DOHH2 (cell line): Measurements from ENCODE around the gene PKHD1.

ENCODE experiments used
- H3F3A ChIP-seq: fragments of 200-600 bp; sonication (generic), shearing (Covaris generic); 2 replicates; pipeline ENCODE4 v1.6.0; 2016; ENCODE audit warnings: antibody characterized with exemption, mild to moderate bottlenecking; ENCODE audit not compliant: control insufficient read depth, insufficient read depth
- H3K27ac ChIP-seq: fragments of 200-600 bp; sonication (generic); 2 replicates; pipeline ENCODE4 v1.5.1; 2014; ENCODE audit warnings: low read depth, mild to moderate bottlenecking, low read length, moderate library complexity
- H3K27me3 ChIP-seq: fragments of 200-600 bp; sonication (generic); 2 replicates; pipeline ENCODE4 v1.6.1; 2014; ENCODE audit warnings: mild to moderate bottlenecking, low read length, mixed read lengths; ENCODE audit not compliant: control insufficient read depth
- H3K36me3 ChIP-seq: fragments of 200-600 bp; sonication (generic); 2 replicates; pipeline ENCODE4 v1.6.1; 2014; ENCODE audit warnings: mild to moderate bottlenecking, low read length, moderate library complexity, mixed read lengths; ENCODE audit not compliant: control insufficient read depth
- H3K4me1 ChIP-seq: fragments of 200-600 bp; sonication (generic); 2 replicates; pipeline ENCODE4 v1.6.1; 2014; ENCODE audit warnings: mild to moderate bottlenecking, low read length, mixed read lengths; ENCODE audit not compliant: control insufficient read depth
- H3K4me2 ChIP-seq: fragments of 200-600 bp; sonication (generic); 2 replicates; pipeline ENCODE4 v1.6.0; 2014; ENCODE audit warnings: mild to moderate bottlenecking, low read length, moderate library complexity
- H3K4me3 ChIP-seq: fragments of 200-600 bp; sonication (generic); 2 replicates; pipeline ENCODE4 v1.5.1; 2014; ENCODE audit warnings: mild to moderate bottlenecking, low read length, mixed read lengths
- H3K79me2 ChIP-seq: fragments of 200-600 bp; sonication (generic); 2 replicates; pipeline ENCODE4 v1.6.1; 2014; ENCODE audit warnings: mild to moderate bottlenecking, low read length, mixed read lengths; ENCODE audit not compliant: control insufficient read depth
- H3K9me2 ChIP-seq: fragments of 200-600 bp; sonication (generic); replicated peaks from 2 replicates; pipeline ENCODE4 v1.6.1; 2014; ENCODE audit warnings: mild to moderate bottlenecking, low read length, mixed read lengths; ENCODE audit not compliant: control insufficient read depth
- H3K9me3 ChIP-seq: fragments of 200-600 bp; sonication (generic); 2 replicates; pipeline ENCODE4 v1.6.1; 2014; ENCODE audit warnings: antibody characterized with exemption, low read length, mixed read lengths; ENCODE audit not compliant: control insufficient read depth, insufficient read depth
- H4K20me1 ChIP-seq: fragments of 200-600 bp; sonication (generic); 2 replicates; pipeline ENCODE4 v1.6.0; 2014; ENCODE audit warnings: low read depth, mild to moderate bottlenecking, antibody characterized with exemption, low read length, moderate library complexity; ENCODE audit not compliant: control insufficient read depth, insufficient read depth
- CTCF ChIP-seq: fragments of 200-600 bp; sonication (generic); IDR thresholded peaks from one replicate; pipeline ENCODE4 v1.5.1; 2014; ENCODE audit warnings: antibody characterized with exemption, mild to moderate bottlenecking, low read depth, low read length; ENCODE audit not compliant: poor library complexity, severe bottlenecking
- EZH2phosphoT487 ChIP-seq: fragments of 200-600 bp; sonication (generic); IDR thresholded peaks from 2 replicates; pipeline ENCODE4 v1.6.1; 2017; ENCODE audit warnings: borderline replicate concordance, mild to moderate bottlenecking, antibody characterized with exemption, low read length, moderate library complexity, mixed read lengths

The PKHD1 gene

GRCh38 chr6:52015953-52016352 is 71.5 kb downstream of the PKHD1 start:
- no peak overlapping the region for H3K27ac ChIP-seq
- H3F3A ChIP-seq = no peaks in the 10 kb centered on the region
- no peak overlapping the region for H3K4me2 ChIP-seq
- H3K4me3 ChIP-seq = no peak overlapping the region
- no peaks in the 10 kb centered on the region for H3K4me1 ChIP-seq
- H4K20me1 ChIP-seq = no peaks in the 10 kb centered on the region
- peaks cover 4% of the 10 kb centered on the region; the same call in 1 of the 2 replicates for H3K27me3 ChIP-seq
- no peaks in the 10 kb centered on the region for H3K36me3 ChIP-seq
- H3K9me3 ChIP-seq = no peaks in the 10 kb centered on the region
- H3K79me2 ChIP-seq = no peaks in the 10 kb centered on the region
- TF ChIP-seq CTCF = no peak
- TF ChIP-seq EZH2phosphoT487 = no peak
- H3K9me2 ChIP-seq = no peaks in the 10 kb centered on the region

GRCh38 chr6:52014391-52014790 is 73.0 kb downstream of the PKHD1 start:
- no peaks in the 10 kb centered on the region for H3K9me3 ChIP-seq
- TF ChIP-seq EZH2phosphoT487 = no peak
- TF ChIP-seq CTCF = no peak
- H3K79me2 ChIP-seq = no peaks in the 10 kb centered on the region
- H3F3A ChIP-seq = no peaks in the 10 kb centered on the region
- H3K4me3 ChIP-seq = no peak overlapping the region
- no peaks in the 10 kb centered on the region for H4K20me1 ChIP-seq
- no peak overlapping the region for H3K4me2 ChIP-seq
- no peaks in the 10 kb centered on the region for H3K4me1 ChIP-seq
- H3K9me2 ChIP-seq = no peaks in the 10 kb centered on the region
- H3K27ac ChIP-seq = no peak overlapping the region
- no peaks in the 10 kb centered on the region for H3K36me3 ChIP-seq
- peaks cover 4% of the 10 kb centered on the region; the same call in 1 of the 2 replicates for H3K27me3 ChIP-seq

- Histone ChIP-seq H3K79me2 (no peaks in the 10 kb centered on the region), H3K27ac (no peak overlapping the region), H3K27me3 (peaks cover 4% of the 10 kb centered on the region; the same call in 1 of the 2 replicates), H4K20me1 (no peaks in the 10 kb centered on the region), H3K9me2 (no peaks in the 10 kb centered on the region; the same call in 1 of the 2 replicates), H3K4me3 (no peak overlapping the region), H3F3A (no peaks in the 10 kb centered on the region), H3K4me2 (no peak overlapping the region), H3K36me3 (no peaks in the 10 kb centered on the region), H3K4me1 (no peaks in the 10 kb centered on the region), H3K9me3 (no peaks in the 10 kb centered on the region)
- TF ChIP-seq EZH2phosphoT487 = no peak
- TF ChIP-seq CTCF = no peak
Observed at GRCh38 chr6:52013035-52013434, 74.4 kb downstream of the PKHD1 start.
